Measurements from ENCODE around the gene PDPK1. TPM values are rescaled to one million over a fixed set of nuclear protein-coding genes. Genes with fewer than 3 reads are reported as not detected.

Gene PDPK1
- total and polyA plus RNA-seq, 2 of the 4 experiments (the other 2 are of a cell fraction) = 10.6 to 27.3 TPM

GRCh38 chr16:2519711-2520080 is 18.1 kb upstream of the PDPK1 start (continued):
- TF ChIP-seq CEBPB (IDR thresholded peaks at IDR 0.05; ENCODE audit: low read depth, low read length) = no peak

- Histone ChIP-seq H3K14ac (replicated peaks; ENCODE audit: low read depth, low read length) (peak within 1 kb of the TSS; percentile 73), H3K23ac (ENCODE audit: low read depth, low read length) (peak within 1 kb of the TSS; percentile 66; the same call in 1 of the 2 replicates), H4K5ac (ENCODE audit: low read depth, low read length) (0 out of 2 replicates have a peak within 1 kb of the TSS, but pooled peaks have one; percentile 24), H3K4me3 (ENCODE audit: insufficient read depth, low read depth, low read length) (peak within 1 kb of the TSS; percentile 61), H3K18ac (ENCODE audit: low read depth, low read length) (no peak within 1 kb of the TSS), H3K9me3 (ENCODE audit: control insufficient read depth, insufficient read depth, low read length) (no peaks in the 10 kb centered on the region), H3K27ac (ENCODE audit: insufficient read depth, low read length) (peak within 1 kb of the TSS; percentile 62), H2BK15ac (ENCODE audit: low read depth, low read length) (no peak within 1 kb of the TSS; the same call in 2 of the 3 replicates), H3K4ac (ENCODE audit: low read depth, low read length) (peak within 1 kb of the TSS; percentile 69), H3K4me1 (ENCODE audit: control insufficient read depth, insufficient read depth, low read length) (peaks cover 13% of the 10 kb centered on the region), H2AK5ac (ENCODE audit: low read depth, low read length) (peak within 1 kb of the TSS; percentile 95), H4K20me1 (ENCODE audit: insufficient read depth, low read length) (peaks cover 49% of the 10 kb centered on the region), H2AK9ac (replicated peaks; ENCODE audit: low read depth, low read length, poor library complexity) (peak within 1 kb of the TSS; percentile 98), H3K4me2 (ENCODE audit: low read depth, low read length) (peak within 1 kb of the TSS; percentile 98), H3K27me3 (ENCODE audit: control insufficient read depth, insufficient read depth, low read length) (no peaks in the 10 kb centered on the region), H4K8ac (ENCODE audit: low read depth in 2 of 2, low read length in 2 of 2) (peak within 1 kb of the TSS; percentile 73 to 91; a peak in 3 of 4 replicates), H3K56ac (ENCODE audit: extremely low read depth, insufficient read depth, low read length) (peak within 1 kb of the TSS; percentile 59), H2BK120ac (ENCODE audit: low read depth, low read length) (peak within 1 kb of the TSS; percentile 58; the same call in 1 of the 2 replicates), H2BK20ac (ENCODE audit: low read depth, low read length) (no peak within 1 kb of the TSS), H3K9me1 (ENCODE audit: insufficient read depth, low read length) (peaks cover 19% of the 10 kb centered on the region), H2AFZ (replicated peaks; ENCODE audit: low read length, poor library complexity) (peak within 1 kb of the TSS; percentile 99), H3K9ac (ENCODE audit: low read depth, low read length) (peak within 1 kb of the TSS; percentile 73), H4K91ac (ENCODE audit: insufficient read depth, low read depth, low read length) (peak within 1 kb of the TSS; percentile 47; the same call in 1 of the 2 replicates), H3K36me3 (ENCODE audit: control insufficient read depth, insufficient read depth, low read length) (peaks cover 25% of the 10 kb centered on the region), H3K79me1 (ENCODE audit: low read depth in 1 of 2, low read length in 2 of 2) (peaks cover 20 to 67% of the 10 kb centered on the region in 2 experiments), H2BK5ac (ENCODE audit: low read depth, low read length, poor library complexity, severe bottlenecking) (peak within 1 kb of the TSS; percentile 11)
- peak; percentile 80 for ATAC-seq (ENCODE audit: low read depth)
- in situ Hi-C loops (cut with MboI; ENCODE audit: low sequenced_read_pairs) = no loop called here
- ChIA-PET CTCF (interaction anchor here (0.6 kb wide), 1 partner anchor 1822 kb away, joined by 6 read pairs; no protein-coding TSS in a partner anchor), POLR2A (ENCODE audit: unreplicated experiment) (interaction anchor here (1.0 kb wide), 1 partner anchor 10 kb away, joined by 3 read pairs; no protein-coding TSS in a partner anchor)
- WGBS, 2 experiments (ENCODE audit: extremely low coverage in 2 of 2, insufficient read length in 1 of 2) = 0% methylated on average over 18 of the region's 83 CpGs; no CpG with 5 or more reads in 1 of the 2 experiments
- BruUV-seq (replicated peaks) = no TSS peak
- TF ChIP-seq CTCF (conservative IDR thresholded peaks at IDR 0.05; ENCODE audit: low read depth, low read length) = no peak
- no peak for TF ChIP-seq RAD21 (IDR thresholded peaks at IDR 0.05; ENCODE audit: low read length)
- TF ChIP-seq MAZ (IDR thresholded peaks at IDR 0.05; ENCODE audit: borderline replicate concordance, low read depth, low read length) = peak; percentile 42; the same call in 1 of the 2 replicates
- TF ChIP-seq NFE2L2 (IDR thresholded peaks at IDR 0.05; ENCODE audit: low read depth, low read length) = 0 out of 2 replicates have a peak, but pooled peaks have one; percentile 15
- peak; percentile 73 for TF ChIP-seq POLR2A (IDR thresholded peaks at IDR 0.05; ENCODE audit: low read depth, low read length)
- peak; percentile 89 for TF ChIP-seq BHLHE40 (IDR thresholded peaks at IDR 0.05; ENCODE audit: low read depth, low read length)
- no peak for TF ChIP-seq RCOR1 (IDR thresholded peaks at IDR 0.05; ENCODE audit: insufficient replicate concordance, low read length)
- peak; percentile 98 for TF ChIP-seq USF2 (IDR thresholded peaks at IDR 0.05; ENCODE audit: low read depth, low read length)
- peak; percentile 99 for TF ChIP-seq FOS (IDR thresholded peaks at IDR 0.05; ENCODE audit: low read depth, low read length)
- peak; percentile 37 for TF ChIP-seq MXI1 (IDR thresholded peaks at IDR 0.05; ENCODE audit: borderline replicate concordance, low read depth, low read length)
- intact Hi-C loops (cut with micrococcal nuclease) = no loop called here
- dilution Hi-C loops (cut with HindIII; ENCODE audit: low sequenced_read_pairs, unreplicated experiment) = no loop called here
- peak; percentile 89 for DNase-seq
Measured at GRCh38 chr16:2520097-2520783, 17.6 kb upstream of the PDPK1 start, which contains the start of gene AMDHD2. AMDHD2 (plus strand) TSS chr16:2520371; CDS start chr16:2520459, 88 bp downstream.

Measured in IMR-90 (cell line).